OCI-LY1 (cell line): ENCODE data around the gene CCL2.

Experiments
- H2AFZ ChIP-seq: fragments of 200-600 bp; sonication (generic), shearing (Covaris generic); 2 replicates; pipeline ENCODE4 v1.6.0; 2014; ENCODE audit warnings: antibody characterized with exemption, mild to moderate bottlenecking, low read length
- H3F3A ChIP-seq: fragments of 200-600 bp; sonication (generic), shearing (Covaris generic); 2 replicates; pipeline ENCODE4 v1.6.0; 2014; ENCODE audit warnings: mild to moderate bottlenecking, antibody characterized with exemption, low read length, moderate library complexity; ENCODE audit not compliant: insufficient read depth
- H3K27ac ChIP-seq: fragments of 200-600 bp; sonication (generic); 2 replicates; pipeline ENCODE4 v1.5.1; 2014; ENCODE audit warnings: low read length, mixed run types, mild to moderate bottlenecking, low read depth; ENCODE audit not compliant: poor library complexity, severe bottlenecking
- H3K27me3 ChIP-seq: fragments of 200-600 bp; sonication (generic); 2 replicates; pipeline ENCODE4 v1.6.0; 2014; ENCODE audit warnings: antibody characterized with exemption, mild to moderate bottlenecking, low read length, moderate library complexity; ENCODE audit not compliant: insufficient read depth
- H3K36me3 ChIP-seq: fragments of 200-600 bp; sonication (generic); 2 replicates; pipeline ENCODE4 v1.6.1; 2014; ENCODE audit warnings: mild to moderate bottlenecking, antibody characterized with exemption, low read length, moderate library complexity, mixed read lengths; ENCODE audit not compliant: insufficient read depth
- H3K4me1 ChIP-seq: fragments of 200-600 bp; sonication (generic); 2 replicates; pipeline ENCODE4 v1.5.1; 2014; ENCODE audit warnings: mild to moderate bottlenecking, low read length, moderate library complexity; ENCODE audit not compliant: insufficient read depth, severe bottlenecking
- H3K4me2 ChIP-seq: fragments of 200-600 bp; sonication (generic), shearing (Covaris generic); 2 replicates; pipeline ENCODE4 v1.6.1; 2014; ENCODE audit warnings: low read length
- H3K4me3 ChIP-seq: fragments of 200-600 bp; sonication (generic); 2 replicates; pipeline ENCODE4 v1.5.1; 2014; ENCODE audit warnings: low read length, low read depth, mild to moderate bottlenecking, mixed read lengths; ENCODE audit not compliant: poor library complexity, severe bottlenecking
- H3K79me2 ChIP-seq: fragments of 200-600 bp; shearing (Covaris generic); 2 replicates; pipeline ENCODE4 v1.6.1; 2016; ENCODE audit warnings: mixed run types, low read length, mixed read lengths; ENCODE audit not compliant: insufficient read depth
- H3K9ac ChIP-seq: fragments of 200-600 bp; sonication (generic), shearing (Covaris generic); 2 replicates; pipeline ENCODE4 v1.6.1; 2014; ENCODE audit warnings: mild to moderate bottlenecking, low read length, mixed read lengths
- H3K9me2 ChIP-seq: fragments of 200-600 bp; sonication (generic), shearing (Covaris generic); 2 replicates; pipeline ENCODE4 v1.6.1; 2014; ENCODE audit warnings: low read depth, mild to moderate bottlenecking, low read length, mixed read lengths
- H3K9me3 ChIP-seq: fragments of 200-600 bp; shearing (Covaris generic); 2 replicates; pipeline ENCODE4 v1.6.1; 2014; ENCODE audit warnings: low read length, mixed read lengths
- H4K20me1 ChIP-seq: fragments of 200-600 bp; sonication (generic), shearing (Covaris generic); 2 replicates; pipeline ENCODE4 v1.6.0; 2016; ENCODE audit warnings: mild to moderate bottlenecking, low read length; ENCODE audit not compliant: insufficient read depth
- CTCF ChIP-seq: fragments of 200-600 bp; sonication (generic), shearing (Covaris generic); IDR thresholded peaks from 2 replicates; pipeline ENCODE4 v1.5.1; 2017; ENCODE audit warnings: mild to moderate bottlenecking, antibody characterized with exemption, low read length, moderate library complexity, mixed read lengths
- EZH2 ChIP-seq: fragments of 200-600 bp; sonication (generic), shearing (Covaris generic); IDR thresholded peaks from 2 replicates; pipeline ENCODE4 v1.8.0; 2017; ENCODE audit warnings: borderline replicate concordance, mixed run types, mild to moderate bottlenecking, antibody characterized with exemption, low read length, moderate library complexity, mixed read lengths

CCL2 gene

GRCh38 chr17:34230342-34230741 lies 24.7 kb upstream of the CCL2 start:
- H3K79me2 ChIP-seq: no peaks in the 10 kb centered on the region
- TF ChIP-seq CTCF (no peak), EZH2 (no peak)
- no peak overlapping the region for H3K4me3 ChIP-seq
- no peaks in the 10 kb centered on the region for H3K27me3 ChIP-seq
- H3K9ac ChIP-seq: no peak overlapping the region
- H4K20me1 ChIP-seq: no peaks in the 10 kb centered on the region
- H3K9me2 ChIP-seq: no peaks in the 10 kb centered on the region
- H3K4me1 ChIP-seq: no peaks in the 10 kb centered on the region
- no peaks in the 10 kb centered on the region for H3K36me3 ChIP-seq
- no peaks in the 10 kb centered on the region for H3F3A ChIP-seq
- H2AFZ ChIP-seq: no peak overlapping the region
- H3K27ac ChIP-seq: no peak overlapping the region
- H3K9me3 ChIP-seq: no peaks in the 10 kb centered on the region; the same call in 1 of the 2 replicates
- no peak overlapping the region for H3K4me2 ChIP-seq

DNA sequence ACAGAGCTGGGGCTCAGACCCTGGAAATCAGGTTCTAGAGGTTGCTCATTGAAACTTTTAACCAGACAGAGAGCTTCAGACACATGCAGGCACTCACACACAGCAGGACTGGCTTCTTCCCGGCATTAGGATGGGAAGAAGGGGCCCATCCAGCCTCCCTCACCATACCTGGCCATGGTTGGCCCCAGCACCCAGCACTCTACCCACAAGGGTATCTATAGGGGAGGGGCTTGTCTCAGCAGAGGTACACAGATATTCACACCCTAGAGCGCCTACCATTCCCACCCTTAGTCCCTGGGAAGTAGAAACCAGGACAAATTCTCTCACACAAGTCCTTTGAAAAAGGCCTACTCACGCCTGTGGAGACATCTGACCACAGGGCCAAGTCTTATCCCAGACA lies 20.5 kb upstream of the CCL2 start:
- Histone ChIP-seq H3K79me2 (no peaks in the 10 kb centered on the region), H2AFZ (no peak overlapping the region), H4K20me1 (no peaks in the 10 kb centered on the region), H3F3A (no peaks in the 10 kb centered on the region), H3K9me2 (no peaks in the 10 kb centered on the region), H3K36me3 (no peaks in the 10 kb centered on the region), H3K9ac (no peak overlapping the region), H3K4me1 (no peaks in the 10 kb centered on the region), H3K27ac (no peak overlapping the region), H3K4me2 (no peak overlapping the region), H3K9me3 (no peaks in the 10 kb centered on the region; the same call in 1 of the 2 replicates), H3K27me3 (no peaks in the 10 kb centered on the region), H3K4me3 (no peak overlapping the region)
- TF ChIP-seq EZH2 (no peak), CTCF (no peak)

DNA sequence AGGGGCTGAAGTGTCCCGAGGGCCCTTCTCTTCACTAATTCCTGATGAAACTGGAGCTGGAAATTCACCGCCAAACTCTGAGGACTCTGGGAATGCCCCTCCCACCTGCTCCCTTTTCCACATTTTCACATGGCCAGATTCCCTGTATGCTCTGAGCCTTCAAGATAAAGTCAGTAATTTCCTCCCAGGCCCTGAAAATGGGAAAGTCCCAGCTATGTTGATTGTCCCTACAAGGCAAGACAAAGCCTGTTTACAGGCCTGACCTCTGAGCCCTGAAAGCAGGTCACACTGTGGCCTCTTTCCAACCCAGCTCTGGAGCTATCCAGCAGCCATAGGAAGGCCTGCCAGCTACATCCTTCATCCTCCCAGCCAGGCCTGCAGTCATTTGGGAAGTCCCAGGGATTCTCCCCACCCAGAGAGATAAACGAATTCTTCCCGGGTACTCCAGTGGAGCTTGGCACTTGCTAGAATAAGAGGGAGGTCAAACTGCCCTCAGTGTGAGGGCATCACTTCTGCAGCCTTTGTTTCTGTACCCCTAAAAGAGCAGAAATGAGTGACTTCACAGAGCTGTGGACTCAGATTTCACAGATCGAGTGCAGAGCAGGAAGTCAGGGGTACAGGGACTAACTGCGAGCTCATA lies 19.6 kb upstream of the CCL2 start:
- Histone ChIP-seq H3K9me3 (no peaks in the 10 kb centered on the region), H3K27me3 (no peaks in the 10 kb centered on the region), H4K20me1 (no peaks in the 10 kb centered on the region), H3K9ac (no peak overlapping the region), H3K4me2 (no peak overlapping the region), H3K27ac (no peak overlapping the region), H3K79me2 (no peaks in the 10 kb centered on the region), H3F3A (no peaks in the 10 kb centered on the region), H3K36me3 (no peaks in the 10 kb centered on the region), H3K4me1 (no peaks in the 10 kb centered on the region), H3K4me3 (no peak overlapping the region), H3K9me2 (no peaks in the 10 kb centered on the region), H2AFZ (no peak overlapping the region)
- TF ChIP-seq EZH2: no peak
- no peak for TF ChIP-seq CTCF
